Measurements from ENCODE around the gene CFAP53.

The CFAP53 gene

GRCh38 chr18:50192995-50193795 lies 73.1 kb downstream of the CFAP53 start:
- no peak for DNase-seq

GRCh38 chr18:50190926-50191325 lies 75.4 kb downstream of the CFAP53 start:
- no peak for DNase-seq

DNA sequence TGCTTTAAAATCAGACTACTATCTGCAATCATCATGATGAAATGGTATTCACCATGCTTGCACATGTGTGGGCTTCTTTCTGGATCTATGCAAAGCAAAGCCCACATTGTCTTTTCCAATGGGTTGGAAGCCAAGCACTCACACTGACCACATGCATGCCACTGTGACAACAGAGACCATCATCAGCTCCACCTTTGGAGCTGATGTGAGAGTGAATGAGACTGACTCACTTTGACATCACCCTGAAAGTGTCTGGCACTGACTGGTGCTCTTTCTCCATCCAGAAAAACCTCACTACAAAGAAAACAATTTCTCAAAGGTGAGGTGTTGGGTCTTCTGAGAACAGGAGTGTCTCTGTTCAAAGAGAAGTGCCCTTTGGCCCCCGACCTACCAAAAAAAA lies 76.1 kb downstream of the CFAP53 start:
- no peak for DNase-seq

- no peak for DNase-seq
These were observed 77.1 kb downstream of the CFAP53 start for GRCh38 chr18:50189160-50189559.

DNA sequence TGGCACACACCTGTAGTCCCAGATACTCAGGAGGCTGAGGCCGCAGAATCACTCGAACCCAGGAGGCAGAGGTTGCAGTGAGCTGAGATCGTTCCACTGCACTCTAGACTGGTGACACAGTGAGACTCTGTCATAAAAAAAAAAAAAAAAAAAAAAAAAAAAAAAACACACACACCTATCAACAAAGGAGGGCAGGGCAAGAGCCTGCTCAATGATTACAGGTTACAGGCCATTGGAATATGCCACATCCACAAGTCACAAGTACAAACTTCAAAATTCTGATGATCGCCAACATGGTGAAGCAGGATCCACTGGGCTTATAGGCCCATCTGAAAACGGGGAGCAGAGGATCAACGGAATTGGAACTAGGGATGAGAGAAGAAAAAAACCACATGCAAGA lies 77.6 kb downstream of the CFAP53 start:
- DNase-seq, result no peak

DNA sequence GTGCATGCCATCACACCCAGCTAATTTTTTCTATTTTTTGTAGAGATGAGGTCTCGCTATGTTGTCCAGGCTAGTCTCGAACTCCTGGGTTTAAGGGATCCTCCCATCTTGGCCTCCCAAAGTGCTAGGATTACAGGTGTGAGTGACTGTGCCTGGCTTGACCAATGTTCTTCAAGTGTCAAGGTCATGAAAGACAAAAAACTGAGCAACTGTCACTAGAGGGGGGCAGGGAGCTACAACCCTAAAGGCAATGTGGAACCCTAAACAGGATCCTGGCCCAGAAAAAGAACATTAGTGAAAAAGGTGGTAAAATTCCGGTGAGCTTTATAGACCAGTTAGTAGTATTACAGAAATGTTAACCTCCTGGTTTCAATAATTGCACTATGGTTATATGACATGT lies 78.6 kb downstream of the CFAP53 start:
- no peak for DNase-seq

DNA sequence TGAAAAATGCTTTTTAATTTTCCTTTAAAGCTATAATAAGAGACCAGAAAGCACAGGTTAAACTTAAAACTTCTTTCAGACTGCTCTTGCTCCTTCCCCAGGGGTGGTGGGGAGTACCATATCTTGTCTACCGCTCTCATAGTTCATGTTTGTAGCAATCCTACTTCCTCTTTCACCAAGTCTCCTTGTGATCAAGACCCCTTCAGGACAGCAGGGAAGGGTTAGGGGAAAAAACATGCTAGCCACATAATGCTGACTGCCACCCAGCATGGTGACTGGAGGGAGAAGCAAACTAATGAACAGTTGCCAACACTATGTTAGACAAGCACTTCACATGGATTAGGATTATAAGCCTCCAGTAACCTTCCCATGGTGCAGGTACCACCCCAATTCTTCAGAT lies 79.9 kb downstream of the CFAP53 start:
- no peak for DNase-seq

DNA sequence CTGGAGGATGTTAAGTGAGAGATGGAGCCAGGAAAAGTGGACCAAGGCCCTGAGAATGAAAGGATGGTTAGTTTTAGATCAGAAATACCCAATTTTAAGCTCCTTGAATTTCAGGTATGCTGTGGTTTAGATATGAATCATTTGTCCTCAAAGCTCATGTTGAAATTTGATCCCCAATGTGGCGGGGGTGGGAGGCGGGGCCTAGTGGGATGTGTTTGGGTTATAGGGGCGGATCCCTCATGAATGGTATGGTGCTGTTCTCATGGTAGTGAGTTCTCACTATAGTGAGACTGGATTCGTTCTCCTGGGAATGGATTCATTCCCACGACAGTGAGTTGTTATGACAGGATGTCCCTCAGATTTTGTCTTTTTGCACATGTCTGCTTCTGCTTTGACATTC lies 82.7 kb downstream of the CFAP53 start:
- DNase-seq, result no peak

DNA sequence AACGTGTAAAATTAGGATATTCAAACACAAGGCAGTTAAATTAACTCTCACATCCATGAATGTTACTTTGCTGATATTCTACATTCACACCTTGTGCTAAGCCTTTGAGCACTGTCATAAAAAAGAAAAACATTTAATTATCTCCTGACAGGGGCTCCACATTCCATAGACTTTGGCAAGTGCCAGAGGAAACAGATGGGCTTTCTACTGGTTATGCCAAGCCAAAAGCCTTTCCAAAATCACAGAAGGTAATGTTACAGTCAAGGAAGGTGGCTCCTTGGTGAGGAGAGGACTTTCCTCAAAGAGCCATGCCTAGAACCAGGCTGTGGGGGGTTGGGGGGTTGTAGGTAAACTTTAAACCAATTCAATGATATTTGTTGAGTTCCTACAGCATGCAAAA lies 83.8 kb downstream of the CFAP53 start:
- no peak for DNase-seq

DNA sequence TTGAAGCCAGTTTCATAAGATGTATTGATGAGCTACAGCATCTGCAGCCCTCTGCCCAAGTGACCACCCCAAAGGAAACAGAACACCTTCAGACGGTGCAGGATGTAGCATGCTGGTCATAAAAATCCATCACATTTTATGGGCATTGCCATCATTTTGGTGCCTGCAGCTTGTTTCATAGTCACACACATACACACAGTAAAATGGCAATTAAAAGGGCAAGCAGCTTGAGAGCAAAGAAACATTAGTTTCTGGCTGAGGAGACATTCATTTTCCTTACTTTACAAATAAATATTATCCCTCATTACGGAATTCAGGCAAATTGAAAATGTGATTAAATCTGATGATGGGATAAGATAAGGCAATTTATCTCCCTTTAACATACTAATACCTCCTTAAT lies 84.7 kb downstream of the CFAP53 start:
- no peak for DNase-seq

- DNase-seq, result no peak
These were observed 86.8 kb downstream of the CFAP53 start for GRCh38 chr18:50179465-50179864.

DNA sequence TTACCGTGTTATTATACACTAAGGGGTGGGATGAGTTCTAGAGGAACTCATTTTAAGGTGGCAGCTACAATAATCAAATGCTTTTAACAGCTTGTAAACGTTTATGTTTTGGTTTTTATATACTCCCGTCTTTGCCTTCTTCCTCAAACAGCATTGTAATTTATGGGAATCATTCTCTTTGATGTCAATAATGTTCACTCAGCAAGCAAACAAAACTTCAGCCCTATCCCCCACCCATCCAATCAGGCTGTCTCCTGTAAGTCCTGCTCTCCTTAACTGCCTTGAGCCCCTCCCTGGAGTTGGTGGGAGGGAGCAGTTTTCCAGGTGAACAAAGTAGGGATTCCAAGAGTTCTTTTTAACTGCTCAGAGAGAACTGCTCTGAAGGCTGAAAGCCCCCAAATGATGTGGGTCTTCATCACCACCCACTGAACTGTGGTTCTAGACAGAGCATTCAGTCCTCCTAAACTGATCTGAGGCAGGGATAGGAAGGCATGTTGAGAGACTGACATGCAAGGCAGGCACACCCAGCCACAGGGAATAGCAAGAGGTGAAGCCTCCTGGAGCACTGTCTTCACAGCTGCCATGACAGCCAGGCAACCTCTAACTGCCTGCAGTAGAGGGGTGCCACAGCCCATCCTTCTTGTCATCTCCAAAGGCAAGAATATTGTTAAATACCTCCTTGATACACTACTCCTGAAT lies 88.9 kb downstream of the CFAP53 start:
- DNase-seq, result no peak

Measured in eye (tissue), 1 donor.